Measurements from ENCODE around the gene MOB3A. TPM values are rescaled to one million over a fixed set of nuclear protein-coding genes. Genes with fewer than 3 reads are reported as not detected.

The MOB3A gene
- total RNA-seq, 1 donor from 2014 or later = 40.0 TPM

DNA sequence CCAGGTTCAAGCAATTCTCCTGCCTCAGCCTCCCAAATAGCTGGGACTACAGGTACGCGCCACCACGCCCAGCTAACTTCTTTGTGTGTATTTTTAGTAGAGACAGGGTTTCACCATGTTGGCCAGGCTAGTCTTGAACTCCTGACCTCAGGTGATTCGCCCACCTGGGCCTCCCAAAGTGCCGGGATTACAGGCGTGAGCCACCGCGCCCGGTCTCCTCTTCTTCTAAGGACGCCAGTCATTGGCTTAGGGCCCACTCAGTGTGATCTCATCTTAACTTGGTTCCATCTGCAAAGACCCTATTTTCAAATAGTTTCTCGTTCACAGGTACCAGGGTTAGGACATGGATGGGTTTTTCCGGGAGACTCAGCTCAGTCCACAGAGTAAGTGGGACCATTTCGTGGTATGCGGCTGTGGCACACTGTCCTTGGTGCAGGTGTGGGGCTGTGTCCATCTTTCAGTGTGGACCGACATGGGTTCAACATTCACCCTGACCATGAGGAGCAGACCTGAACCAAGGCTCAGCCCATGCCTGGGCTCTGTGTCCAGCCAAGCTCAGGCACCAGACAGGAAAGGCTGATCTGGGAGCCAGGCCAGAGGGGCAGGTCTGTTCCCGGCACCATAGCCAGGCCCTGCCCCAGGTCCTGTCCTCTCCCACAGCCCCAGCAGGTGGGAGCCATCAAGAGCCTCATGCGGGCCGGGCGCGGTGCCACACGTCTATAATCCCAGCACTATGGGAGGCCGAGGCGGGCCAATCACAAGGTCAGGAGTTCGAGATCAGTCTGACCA is 42.3 kb downstream of the MOB3A start:
- Mint-ChIP-seq H3K36me3 (ENCODE audit: low read depth) (no peaks in the 10 kb centered on the region), H3K4me3 (peak overlapping the region; percentile 54), H3K27ac (ENCODE audit: unreplicated experiment) (no peak overlapping the region), H3K27me3 (ENCODE audit: low read depth) (no peaks in the 10 kb centered on the region), H3K9me3 (no peaks in the 10 kb centered on the region), H3K4me1 (peaks cover 10% of the 10 kb centered on the region)
- no peak for DNase-seq (ENCODE audit: low read depth, low spot score)
- TF ChIP-seq, protein P1, sequence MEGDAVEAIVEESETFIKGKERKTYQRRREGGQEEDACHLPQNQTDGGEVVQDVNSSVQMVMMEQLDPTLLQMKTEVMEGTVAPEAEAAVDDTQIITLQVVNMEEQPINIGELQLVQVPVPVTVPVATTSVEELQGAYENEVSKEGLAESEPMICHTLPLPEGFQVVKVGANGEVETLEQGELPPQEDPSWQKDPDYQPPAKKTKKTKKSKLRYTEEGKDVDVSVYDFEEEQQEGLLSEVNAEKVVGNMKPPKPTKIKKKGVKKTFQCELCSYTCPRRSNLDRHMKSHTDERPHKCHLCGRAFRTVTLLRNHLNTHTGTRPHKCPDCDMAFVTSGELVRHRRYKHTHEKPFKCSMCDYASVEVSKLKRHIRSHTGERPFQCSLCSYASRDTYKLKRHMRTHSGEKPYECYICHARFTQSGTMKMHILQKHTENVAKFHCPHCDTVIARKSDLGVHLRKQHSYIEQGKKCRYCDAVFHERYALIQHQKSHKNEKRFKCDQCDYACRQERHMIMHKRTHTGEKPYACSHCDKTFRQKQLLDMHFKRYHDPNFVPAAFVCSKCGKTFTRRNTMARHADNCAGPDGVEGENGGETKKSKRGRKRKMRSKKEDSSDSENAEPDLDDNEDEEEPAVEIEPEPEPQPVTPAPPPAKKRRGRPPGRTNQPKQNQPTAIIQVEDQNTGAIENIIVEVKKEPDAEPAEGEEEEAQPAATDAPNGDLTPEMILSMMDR (conservative IDR thresholded peaks at IDR 0.05) = no peak

GRCh38 chr19:2051773-2052704 is 44.1 kb downstream of the MOB3A start:
- Mint-ChIP-seq H3K27me3 (ENCODE audit: low read depth) (no peaks in the 10 kb centered on the region), H3K36me3 (ENCODE audit: low read depth) (no peaks in the 10 kb centered on the region), H3K9me3 (no peaks in the 10 kb centered on the region), H3K27ac (ENCODE audit: unreplicated experiment) (peak overlapping the region; percentile 50), H3K4me1 (peaks cover 10% of the 10 kb centered on the region), H3K4me3 (peak overlapping the region; percentile 82)
- TF ChIP-seq, protein P1 (conservative IDR thresholded peaks at IDR 0.05) = no peak
- no peak for DNase-seq (ENCODE audit: low read depth, low spot score)

DNA sequence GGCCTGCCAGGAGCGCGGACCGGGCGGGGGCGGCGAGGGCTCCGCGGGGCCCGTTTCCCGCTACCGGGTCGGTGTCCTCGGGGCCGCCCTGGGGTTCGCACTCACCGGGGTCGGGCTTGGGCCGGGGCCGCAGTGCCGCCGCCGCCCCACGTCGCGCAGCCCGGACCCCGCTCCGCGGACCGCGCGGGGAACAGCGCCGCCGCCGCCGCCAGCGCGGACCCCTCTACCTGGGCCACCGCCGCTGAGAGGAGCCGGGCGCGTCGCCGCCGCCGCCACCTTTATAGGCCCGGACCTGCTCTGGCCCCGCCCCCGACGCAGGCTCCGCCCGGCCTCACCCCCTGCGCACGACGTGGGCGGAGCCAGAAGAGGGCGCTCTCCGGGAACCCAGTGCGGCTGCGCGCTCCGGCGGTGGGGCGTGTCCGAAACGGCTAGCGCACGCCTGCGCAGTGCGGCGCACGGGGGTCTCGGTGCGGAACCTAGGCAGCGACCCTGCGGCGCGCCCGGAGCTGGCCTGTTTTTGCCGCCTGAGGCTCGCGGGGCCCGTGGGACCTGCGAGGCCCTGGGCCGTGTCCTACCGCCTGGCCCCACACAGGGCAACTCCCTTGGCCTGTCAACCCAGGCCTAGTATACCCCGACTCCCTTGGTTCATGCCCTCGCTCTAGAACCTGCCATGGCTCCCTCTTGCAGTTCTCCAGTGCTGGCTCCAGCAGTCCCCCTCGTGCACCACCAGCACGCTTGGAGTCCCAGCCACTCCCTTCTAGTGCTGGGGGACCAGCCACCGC is 44.9 kb downstream of the MOB3A start, which contains the start of gene MKNK2:
Gene MKNK2 (minus strand): TSS at position 254 of the 782 bp plus-strand sequence. CDS start 393 bp downstream, outside the sequence.
- peak; percentile 98 for DNase-seq (ENCODE audit: low read depth, low spot score)
- H3K27me3 Mint-ChIP-seq (ENCODE audit: low read depth) = no peaks in the 10 kb centered on the region
- TF ChIP-seq, protein P1 (conservative IDR thresholded peaks at IDR 0.05) = peak; percentile 61
- peaks cover 10% of the 10 kb centered on the region for H3K4me1 Mint-ChIP-seq
- no peak within 1 kb of the TSS for H3K27ac Mint-ChIP-seq (ENCODE audit: unreplicated experiment)
- no peaks in the 10 kb centered on the region for H3K36me3 Mint-ChIP-seq (ENCODE audit: low read depth)
- peak within 1 kb of the TSS; percentile 89 for H3K4me3 Mint-ChIP-seq
- H3K9me3 Mint-ChIP-seq = no peaks in the 10 kb centered on the region

DNA sequence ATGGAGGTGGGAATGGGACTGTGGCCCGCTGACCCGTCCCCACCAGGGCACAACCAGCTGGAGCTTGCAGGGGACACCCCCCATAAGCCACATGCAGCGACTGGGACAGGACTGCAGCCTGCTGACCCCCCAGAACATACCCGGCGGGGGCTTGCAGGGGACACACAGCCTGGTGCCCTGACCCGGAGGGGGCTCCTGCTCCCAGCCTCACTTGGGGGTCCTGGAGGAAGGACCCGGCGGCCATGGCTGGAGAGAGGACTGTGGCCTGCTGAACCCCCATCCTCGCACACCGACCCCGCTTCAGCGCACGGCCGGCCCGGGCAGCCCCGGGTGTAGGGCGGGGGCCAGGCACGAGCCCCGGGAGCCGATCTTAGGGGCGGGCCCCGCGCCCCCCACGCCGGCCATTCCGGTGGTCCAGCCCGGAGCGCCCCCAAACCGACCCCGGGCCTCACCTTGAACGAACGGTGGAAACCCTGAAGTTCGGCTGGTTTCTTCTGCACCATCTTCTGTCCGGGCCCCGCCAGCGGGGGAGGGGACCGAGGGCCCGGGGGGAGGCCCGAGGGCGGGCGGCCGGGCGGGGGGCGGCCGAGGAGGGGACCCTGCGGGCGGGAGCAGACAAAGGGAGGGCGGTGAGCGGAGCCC is 45.7 kb downstream of the MOB3A start:
- Mint-ChIP-seq H3K27me3 (ENCODE audit: low read depth) (no peaks in the 10 kb centered on the region), H3K4me3 (peak overlapping the region; percentile 89), H3K4me1 (peaks cover 7% of the 10 kb centered on the region), H3K27ac (ENCODE audit: unreplicated experiment) (no peak overlapping the region), H3K9me3 (no peaks in the 10 kb centered on the region), H3K36me3 (ENCODE audit: low read depth) (no peaks in the 10 kb centered on the region)
- no peak for DNase-seq (ENCODE audit: low read depth, low spot score)
- TF ChIP-seq, protein P1 (conservative IDR thresholded peaks at IDR 0.05) = no peak

Data from neural crest cell (in vitro differentiated cells).